GM21367 (cell line): ENCODE measurements around the gene COPS3.

Experiments
- ATAC-seq: cut with Tn5 transposase; IDR thresholded peaks from one replicate; pipeline ENCODE4 v1.9.1; 2021; ENCODE audit not compliant: unreplicated experiment

The COPS3 gene

DNA sequence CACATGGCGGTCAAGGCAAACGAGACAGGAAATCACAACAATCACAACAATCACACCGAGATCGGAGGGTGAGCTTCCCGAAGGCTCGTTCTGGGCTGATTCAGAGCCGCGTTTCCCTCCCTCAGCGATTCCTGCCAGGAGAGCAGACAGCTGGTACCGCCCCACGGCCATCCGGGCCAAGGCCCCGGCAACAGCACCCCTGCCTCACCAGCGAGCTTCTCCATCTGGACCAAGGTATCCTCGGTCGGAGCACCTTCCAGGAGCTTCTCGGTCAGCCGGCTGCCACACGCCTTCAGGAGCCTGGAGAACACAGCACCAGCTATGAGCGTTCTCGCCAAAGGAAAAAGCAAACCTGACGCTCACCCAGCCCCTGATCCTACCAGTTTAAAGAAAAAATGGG, 59.7 kb downstream of the COPS3 start:
- no peak for ATAC-seq

DNA sequence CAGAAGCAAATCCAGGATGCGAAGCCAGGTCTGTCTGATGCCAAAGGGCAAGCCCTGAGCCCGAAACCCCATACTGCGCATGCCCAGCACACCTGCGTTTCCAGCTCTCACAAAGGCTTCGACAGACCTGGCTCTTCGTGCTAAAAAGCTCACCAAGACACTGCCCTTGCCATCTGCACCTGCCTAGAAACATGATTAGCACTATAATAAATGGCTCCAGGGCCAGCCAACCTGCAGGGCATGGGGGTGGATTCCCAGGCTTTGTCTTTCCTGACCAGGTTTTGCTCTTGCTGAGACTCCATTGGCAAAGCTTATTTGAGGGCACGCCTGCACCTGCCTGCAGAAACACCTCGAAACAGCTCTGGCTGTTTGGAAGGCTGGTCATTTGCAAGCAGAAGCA, 60.5 kb downstream of the COPS3 start:
- no peak for ATAC-seq

DNA sequence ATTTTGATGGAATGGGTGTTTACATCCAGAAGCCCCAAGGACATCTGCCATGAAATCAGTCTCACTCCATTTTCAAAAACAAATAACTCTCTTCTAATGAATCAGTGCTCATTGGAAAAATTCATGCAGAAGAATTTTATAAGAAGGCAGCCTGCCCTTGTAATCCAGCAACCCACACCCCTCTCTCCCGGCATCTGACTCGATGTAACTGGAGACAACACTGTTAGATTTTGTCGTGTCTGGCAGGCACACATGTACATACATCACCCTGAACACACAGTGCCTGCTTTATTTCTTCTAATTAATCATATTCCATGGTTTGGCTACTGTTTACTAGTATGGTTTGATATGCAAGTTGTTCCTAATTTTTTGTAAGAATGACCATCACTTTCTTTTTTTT, 63.1 kb downstream of the COPS3 start:
- no peak for ATAC-seq

DNA sequence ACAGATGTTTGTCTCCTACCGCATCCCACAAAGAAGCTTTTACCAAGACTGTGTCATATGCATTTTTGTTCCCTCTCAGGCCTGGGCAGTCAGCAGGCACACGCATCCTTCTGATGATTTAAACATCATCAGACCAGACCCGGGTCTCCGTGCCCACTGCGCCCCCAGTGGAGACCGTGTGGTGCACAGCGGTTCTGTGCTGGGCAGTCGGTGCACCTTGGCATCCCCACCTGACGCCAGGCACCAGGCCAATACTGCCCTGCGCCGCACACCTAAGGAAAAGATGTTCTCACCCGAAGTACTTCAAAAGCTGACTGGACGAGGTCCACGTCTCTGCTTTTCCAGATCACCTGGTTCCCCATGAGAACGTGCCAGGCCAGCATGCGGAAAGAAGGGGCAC, 64.3 kb downstream of the COPS3 start:
- no peak for ATAC-seq

DNA sequence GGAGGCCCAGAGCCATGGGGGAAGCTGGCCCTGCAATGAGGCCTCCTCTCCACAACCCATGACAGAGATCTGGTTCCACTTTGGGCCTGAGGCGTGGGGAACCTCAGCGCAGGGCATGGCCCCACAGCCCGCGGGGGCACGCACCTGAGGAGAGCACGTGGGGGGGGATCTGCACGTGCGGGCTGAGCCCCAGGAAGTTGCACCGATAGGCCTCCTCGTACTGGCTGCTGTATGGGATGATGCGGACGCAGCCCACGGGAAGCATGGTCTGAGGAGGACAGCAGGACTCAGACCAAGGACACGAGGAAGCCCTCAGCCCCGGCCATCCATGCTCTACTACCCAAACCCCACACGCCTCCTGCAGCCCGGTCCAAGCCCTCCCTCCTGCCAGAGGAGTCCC, 64.8 kb downstream of the COPS3 start:
- ATAC-seq: no peak

DNA sequence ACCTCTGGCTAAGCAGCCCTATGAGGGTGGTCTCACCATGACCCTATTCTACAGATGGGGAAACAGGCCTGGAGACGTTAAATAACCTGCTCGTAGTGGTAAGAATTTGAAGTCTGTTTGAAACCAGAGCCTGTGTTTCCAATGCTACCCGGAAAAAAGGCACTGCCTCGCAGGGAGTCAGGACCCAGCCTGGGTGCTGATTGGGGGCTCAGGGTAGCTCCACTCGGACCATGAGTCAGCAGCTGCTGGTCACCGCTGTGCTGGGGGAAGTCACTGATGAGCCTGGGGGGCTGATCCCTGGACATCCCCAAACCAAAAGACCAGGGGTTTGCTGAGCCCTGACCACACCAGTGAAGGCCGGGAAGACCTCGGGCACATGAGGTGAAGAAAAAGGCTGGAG, 65.5 kb downstream of the COPS3 start:
- ATAC-seq: no peak

DNA sequence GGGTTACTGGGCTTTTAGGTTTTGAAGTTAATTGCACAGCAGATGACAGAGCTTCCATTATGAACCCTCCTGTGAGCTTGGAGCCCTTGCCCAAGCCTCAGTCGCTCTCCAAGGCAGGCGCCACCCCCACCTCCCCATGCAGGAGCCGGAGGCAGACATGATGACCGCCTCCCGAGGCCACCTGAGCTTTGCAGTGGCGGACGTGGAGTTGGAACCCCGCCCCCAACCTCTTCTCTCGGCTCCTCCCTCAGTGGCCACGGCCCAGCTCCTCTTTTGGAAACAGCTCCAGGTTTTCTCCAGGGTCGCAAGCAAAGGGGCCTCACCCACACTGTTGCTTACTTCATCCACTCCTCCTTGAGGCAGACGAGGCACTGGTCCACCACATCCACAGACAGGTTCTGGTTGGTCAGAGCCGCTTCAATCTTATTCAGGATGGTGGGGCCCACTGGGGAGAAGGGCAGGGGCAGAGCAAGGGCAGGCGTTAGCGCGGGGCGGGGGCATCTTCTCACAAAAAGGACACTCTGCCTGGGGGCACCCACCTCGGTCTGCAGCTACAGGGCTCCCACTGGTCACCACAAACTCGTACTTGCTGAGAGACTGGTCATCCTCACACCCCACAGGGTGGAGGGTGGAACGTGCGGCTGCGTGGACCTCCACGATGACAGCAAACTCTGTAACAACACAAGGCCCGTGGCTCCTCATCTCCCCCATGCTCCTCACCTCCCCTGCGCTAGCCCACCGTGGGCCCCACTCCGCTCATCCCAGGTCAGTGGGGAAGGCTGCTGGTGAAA, 66.2 kb downstream of the COPS3 start:
- no peak for ATAC-seq

DNA sequence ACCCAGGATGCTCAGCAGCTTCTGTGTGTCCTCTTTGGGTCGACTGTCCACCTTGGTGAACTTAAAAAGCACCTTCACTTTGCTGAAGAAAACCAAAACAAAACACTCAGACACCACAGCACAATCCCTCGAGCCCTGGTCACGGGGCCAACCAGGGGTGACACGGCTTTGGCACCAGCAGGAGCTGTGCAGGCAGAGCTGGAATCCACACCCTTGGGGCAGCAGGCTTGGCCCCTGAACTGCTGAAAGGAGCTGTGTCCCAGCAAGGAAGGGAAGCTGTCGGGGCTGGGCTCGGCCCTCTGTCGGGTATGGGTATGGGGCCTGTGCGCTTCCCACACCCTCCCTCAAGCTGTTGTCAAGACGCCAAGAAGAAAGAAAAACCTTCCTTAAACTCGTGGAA, 67.3 kb downstream of the COPS3 start:
- no peak for ATAC-seq

DNA sequence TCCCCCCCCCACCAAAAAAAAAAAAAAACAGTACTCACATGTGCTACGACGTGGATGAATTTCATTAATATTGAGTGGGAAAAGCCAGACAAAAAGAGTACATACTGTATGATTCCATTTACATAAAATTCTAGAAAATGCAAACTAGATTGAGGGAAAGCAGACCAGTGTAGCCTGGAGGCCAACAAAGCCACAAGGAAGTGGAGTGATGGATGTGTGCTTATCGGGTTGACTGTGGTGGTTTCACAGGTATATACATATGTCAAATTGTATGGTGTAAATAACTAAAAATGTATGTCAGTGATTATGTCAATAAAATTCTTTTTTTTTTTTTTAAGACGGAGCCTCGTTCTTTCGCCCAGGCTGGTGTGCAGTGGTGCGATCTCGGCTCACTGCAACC, 73.0 kb downstream of the COPS3 start:
- no peak for ATAC-seq

DNA sequence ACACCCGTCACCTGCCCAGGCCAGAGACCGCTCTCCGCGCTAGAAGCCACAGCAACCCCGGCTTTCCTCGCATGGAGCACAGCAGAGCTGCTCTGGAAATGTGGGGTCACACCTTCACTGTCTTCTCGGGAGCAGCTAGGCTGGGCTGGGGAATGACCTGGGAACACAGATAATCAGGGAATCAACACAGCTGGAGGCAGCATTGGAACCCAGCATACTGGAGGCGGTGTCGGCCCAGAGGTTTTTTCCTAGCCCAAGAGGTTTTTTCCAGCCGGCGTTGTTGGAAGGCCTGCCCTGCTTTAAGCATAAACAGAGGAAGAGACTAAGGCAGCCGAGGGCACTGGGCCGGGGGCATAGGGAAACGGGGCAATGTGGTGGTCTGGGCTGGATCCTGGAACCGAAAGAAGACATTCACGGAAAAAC, 74.1 kb downstream of the COPS3 start:
- ATAC-seq: no peak

DNA sequence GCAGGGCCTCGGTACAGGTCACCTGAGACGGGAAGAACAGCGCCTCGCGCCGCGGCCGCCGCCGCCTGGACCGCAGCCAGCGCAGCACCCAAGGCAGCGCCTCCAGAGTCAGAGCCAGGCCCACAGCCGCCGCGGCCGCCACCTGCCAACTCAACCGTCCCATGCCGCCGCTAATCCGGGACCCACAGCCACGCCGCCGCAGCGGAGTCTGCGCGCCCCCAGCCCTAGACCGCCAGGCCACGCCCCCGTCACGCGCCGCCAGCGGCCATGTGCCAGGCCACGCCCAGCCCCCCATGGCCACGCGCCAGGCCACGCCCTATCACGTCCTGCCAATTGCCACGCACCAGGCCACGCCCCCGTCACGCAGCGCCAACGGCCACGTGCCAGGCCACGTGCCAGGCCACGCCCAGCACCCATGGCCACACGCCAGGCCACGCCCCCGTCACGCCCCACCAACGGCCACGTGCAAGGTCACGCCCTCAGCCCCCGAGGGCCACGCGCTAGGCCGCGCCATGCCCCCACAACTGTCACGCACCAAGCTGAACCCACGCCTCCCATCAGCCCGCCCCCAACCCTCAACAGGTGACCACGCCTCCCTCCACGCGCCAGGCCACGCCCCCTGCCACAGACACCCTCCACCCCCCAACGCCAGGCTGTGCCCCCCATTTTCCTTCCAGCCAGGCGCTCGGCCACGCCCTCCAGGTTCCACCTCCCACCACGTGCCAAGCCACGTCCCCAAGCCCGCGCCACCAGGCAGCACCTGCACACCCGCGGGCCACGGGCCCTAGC, 74.7 kb downstream of the COPS3 start, which contains the start of gene PLD6:
Gene PLD6 (minus strand): TSS at position 210 of the 789 bp plus-strand sequence. CDS start 47 bp downstream, at position 163.
- ATAC-seq: peak; percentile 51

DNA sequence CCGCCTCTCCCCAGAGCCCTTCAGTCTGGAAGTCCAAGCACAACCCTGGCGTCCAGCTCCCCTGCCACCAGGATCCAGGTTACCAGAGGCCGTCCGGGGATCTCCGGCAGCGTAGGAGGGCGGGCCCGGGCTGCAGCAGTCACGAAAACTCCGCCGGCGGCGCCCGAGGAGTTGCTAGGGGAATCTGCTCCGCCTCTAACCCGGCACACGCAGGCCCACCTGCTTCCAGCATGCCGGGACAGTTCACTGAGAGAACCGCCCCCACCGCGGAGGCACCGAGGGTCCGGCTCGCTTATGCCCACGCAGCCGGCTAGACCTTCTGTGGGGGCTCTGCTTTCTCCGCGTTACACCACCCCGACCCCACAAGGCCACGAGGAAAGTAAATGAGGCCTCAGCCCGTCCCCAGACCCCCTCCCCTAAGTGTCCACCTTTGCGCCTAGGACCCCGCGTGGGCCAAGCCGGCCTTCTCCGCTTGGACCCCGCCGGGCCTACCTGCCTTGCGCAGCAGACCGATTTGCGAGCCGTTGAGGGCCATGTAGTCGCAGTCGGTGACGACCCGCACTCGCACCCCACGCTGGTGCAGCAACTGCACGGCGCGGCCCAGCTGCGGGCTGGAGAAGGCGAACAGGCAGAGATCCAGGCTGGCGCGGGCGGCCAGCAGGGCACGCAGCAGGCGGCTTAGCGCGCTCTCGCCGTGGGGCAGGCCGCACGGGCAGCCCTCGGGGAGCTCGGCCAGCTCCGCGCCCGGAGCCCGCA, 75.5 kb downstream of the COPS3 start:
- peak; percentile 2 for ATAC-seq

DNA sequence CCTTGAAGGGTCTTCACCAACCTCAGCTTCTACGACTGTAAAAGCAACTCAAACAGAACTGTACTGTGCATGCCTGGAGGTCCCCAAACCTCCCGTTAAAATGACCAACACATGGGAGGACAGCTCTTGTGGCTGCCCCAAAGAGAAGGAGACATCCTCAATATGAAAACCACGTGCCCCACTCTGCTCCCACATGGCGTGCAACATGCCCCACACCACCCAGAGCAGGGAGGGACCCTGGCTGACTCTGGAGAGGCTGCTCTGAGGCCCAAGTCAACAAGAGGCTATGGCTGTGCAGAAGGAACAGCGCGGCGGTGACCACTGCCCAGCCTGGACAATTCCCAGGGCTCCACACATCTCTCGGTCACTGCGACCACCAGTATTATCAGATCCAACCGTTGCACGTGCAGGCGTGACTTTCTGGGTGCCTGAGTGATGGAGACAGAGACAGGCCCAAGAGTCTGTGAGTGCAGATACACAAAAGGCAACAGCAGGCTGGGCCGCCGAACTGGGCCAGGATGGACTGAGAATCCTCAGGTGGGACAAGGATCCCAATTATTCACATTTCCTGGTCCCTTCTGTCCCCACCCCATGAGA, 76.3 kb downstream of the COPS3 start:
- no peak for ATAC-seq

DNA sequence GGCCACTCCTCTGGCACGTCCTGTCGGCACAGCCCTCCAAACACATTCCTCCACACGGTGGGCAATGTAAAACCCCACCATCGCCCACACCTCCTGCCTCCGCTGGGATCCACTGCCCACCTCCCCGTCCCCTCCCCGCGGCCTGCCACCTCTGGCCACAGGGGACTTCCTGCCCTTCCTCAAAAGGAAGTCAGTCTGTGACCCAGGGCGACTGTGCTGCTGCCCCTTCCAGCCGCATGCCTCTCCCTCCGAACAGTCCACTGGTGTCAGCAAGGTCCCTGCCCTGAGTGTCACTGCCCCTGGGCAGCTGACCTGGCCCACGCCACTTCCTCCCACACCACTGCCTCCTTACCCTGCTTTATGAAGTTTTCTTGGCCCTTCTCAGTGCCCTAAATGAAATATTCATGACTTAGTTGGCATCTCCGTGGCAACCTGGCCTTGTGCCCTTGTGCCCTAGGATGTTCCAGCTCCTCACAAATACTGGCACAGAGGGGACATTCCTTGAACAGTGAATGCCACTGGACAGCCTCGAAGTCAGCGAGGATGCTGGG, 76.9 kb downstream of the COPS3 start:
- no peak for ATAC-seq

DNA sequence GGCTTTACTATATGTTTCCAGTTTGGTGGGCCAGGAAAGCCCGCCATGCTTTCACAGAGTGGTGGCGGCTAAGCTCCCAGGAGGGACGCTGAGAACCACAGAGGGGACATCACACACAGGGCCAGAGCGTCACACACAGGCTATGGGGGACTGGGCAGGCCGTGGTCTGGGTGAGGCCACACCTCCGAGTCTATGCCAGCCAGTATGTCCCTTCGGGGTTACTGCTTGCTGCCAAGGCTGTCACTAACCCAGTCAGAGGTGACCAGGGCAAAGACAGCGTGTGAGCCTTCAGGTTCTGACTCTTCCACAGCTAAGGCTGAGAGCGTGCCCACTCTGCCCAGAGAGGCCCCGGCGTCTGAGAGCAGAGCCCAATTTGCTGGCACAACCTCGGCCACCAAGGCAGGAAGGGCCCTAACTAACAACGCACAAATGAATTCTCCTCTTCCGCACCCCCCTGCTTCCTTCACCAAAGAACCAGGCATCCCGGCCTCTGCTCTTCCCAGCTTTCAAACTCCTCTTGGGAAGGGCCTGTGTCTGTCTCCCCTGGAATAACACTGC, 77.8 kb downstream of the COPS3 start:
- no peak for ATAC-seq

DNA sequence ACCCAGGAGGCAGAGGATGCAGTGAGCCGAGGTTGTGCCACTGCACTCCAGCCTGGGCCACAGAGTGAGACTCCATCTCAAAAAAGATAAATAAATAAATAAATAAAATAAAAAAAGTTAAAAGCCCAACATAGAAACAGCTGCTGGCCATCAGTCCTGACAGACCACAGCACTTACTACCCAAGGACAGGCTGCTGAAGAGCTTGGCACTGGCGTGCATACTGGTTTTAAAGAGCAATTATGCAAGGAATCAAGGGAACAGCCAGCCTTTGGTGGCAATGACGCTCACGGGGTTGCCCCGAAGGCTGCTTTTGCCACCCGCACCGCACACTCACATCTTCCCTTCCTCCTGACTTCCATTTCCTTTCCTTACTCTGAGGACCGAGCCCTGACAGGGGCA, 79.1 kb downstream of the COPS3 start:
- no peak for ATAC-seq

DNA sequence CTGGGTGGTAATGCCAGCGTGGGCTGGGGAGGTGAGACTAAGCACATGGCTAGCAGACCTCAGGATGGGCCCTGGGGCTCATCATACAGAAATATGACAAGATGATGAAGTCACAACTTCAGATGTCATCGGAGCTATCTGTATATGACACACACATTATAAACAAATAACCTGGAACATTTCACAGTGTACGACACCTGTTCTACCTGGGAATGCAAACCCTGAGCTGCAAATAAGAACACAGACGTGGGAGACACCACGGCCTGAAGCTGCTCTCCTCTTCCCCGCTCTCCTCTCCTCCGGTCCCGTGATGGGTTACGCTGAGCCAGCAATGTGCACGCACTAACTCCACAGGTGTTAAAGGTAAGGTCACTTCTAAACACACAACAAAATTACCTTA, 79.8 kb downstream of the COPS3 start:
- ATAC-seq: no peak

DNA sequence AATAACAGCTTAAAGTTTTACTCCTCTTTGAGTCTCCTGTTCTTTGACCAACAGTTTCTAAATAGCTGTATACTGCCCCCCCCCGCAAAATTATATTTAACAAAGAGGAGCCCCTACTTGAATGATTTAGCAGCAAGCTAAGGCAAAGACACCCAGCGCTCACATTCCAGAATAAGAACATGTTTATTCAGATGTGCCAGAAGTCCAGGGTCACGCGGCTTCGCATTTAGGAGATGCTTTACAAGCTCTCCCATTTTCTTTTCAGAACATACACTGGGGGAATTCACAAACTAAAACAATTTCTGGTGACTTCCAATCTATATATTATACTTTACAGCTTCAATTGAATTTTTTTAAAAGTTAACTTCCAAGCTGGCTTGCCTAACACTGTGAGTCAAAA, 80.2 kb downstream of the COPS3 start:
- ATAC-seq: no peak

DNA sequence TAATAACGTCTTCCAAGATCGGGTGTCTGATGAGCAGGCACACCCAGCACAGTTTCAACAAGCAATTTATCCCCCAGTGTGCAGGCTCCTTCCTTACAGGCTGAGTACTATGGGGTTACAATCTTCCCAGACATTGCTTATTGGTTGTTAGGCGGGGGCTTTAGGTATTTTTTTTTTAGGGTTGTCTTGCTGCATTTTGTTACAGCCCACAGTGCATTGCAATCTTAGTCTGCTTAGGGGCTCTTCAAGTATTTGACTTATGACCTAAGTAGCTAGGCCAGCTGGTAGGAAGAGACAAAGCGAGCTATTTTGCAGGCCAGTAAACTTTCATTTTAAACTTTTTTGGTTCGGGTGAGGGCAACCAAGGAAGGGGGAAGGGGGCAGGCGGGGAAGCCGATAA, 80.7 kb downstream of the COPS3 start:
- ATAC-seq: no peak

DNA sequence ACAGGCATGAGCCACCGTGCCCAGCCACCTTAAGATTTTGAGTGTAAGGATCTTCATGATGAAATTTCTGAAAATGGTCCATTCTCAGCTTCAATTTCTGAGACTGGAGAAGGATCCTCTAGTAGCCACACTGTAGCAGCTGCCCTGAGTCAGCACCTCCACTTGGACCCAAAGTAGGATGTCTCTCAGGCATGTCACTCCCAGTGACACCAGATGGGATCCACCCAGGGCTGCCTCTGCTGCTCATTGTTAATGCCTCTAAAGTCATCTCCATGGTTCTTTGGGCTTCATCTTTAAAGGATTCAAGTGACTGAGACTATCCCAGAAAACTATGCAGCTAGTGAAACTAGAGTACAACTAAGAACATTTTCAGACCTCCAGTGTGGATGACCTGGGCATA, 82.8 kb downstream of the COPS3 start:
- ATAC-seq: no peak

DNA sequence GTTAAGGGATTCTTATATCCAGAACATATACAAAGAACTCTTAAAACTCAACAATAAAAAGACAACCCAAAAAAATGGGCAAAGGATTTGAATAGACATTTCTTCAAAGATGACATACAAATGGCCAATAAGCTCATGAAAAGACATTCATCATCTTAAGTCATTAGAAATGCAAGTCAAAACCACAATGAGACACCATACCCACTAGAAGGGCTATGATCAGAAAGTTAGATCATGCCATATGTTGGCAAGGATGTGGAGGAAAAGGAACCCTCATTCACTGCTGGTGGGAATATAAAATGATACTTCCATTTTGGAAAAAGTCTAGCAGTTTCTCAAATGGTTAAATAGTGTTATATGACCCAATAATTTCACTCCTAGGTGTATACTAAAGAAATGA, 84.3 kb downstream of the COPS3 start:
- ATAC-seq: no peak
